GM12878 (cell line): ENCODE results near the gene GAPDHS. TPM values are rescaled to one million over a fixed set of nuclear protein-coding genes. Genes with fewer than 3 reads are reported as not detected.

Experiments
- ATAC-seq: fragments of 200-7000 bp; cut with Tn5 transposase; 3 replicates; pipeline ENCODE4 v1.9.1; 2020; ENCODE audit warnings: mild to moderate bottlenecking, moderate library complexity
- BruUV-seq: library from RNA; stranded (reverse); fragments of 400-500 nt; replicated peaks from 2 replicates; lab custom pipeline; 2021; lab: Mats Ljungman, UMichigan
- CTCF ChIA-PET: fragments of 300-600 bp; sonication (Branson Sonifier 250); formaldehyde crosslinking; extraction: SDS; loops from one replicate; lab custom pipeline; 2021; ENCODE audit warnings: inconsistent platforms; lab: Yijun Ruan, JAX
- POLR2A ChIA-PET: fragments of 350-600 bp; formaldehyde crosslinking; extraction: SDS; loops from one replicate; lab custom pipeline; 2021; ENCODE audit warnings: inconsistent platforms; lab: Charles Lee
- RAD21 ChIA-PET: fragments of 300-600 bp; sonication (Branson Sonifier 250); formaldehyde crosslinking; loops from one replicate; lab custom pipeline; 2023; ENCODE audit warnings: antibody characterized with exemption; ENCODE audit not compliant: unreplicated experiment; lab: Charles Lee
- SMC1A ChIA-PET: fragments of 300-600 bp; sonication (Branson Sonifier 250); formaldehyde crosslinking; loops from one replicate; lab custom pipeline; 2023; ENCODE audit not compliant: unreplicated experiment, uncharacterized antibody; lab: Charles Lee
- DNase-seq: peaks from one replicate; pipeline ENCODE4 v3.0.0-alpha.2; 2011; ENCODE audit warnings: low read depth, low spot score
- FAIRE-seq: peaks from 3 replicates; lab custom pipeline; 2011; peaks lifted over from hg19 to GRCh38; lab: Jason Lieb, UNC
- H2AFZ ChIP-seq: 2 replicates; pipeline ENCODE4 v1.6.0; 2011; ENCODE audit warnings: low read depth, low read length, control low read depth; ENCODE audit not compliant: control insufficient read depth
- H3K27ac ChIP-seq: 2 replicates; pipeline ENCODE4 v1.5.1; 2011; ENCODE audit warnings: control low read depth; ENCODE audit not compliant: control insufficient read depth, insufficient read depth
- H3K27me3 ChIP-seq, 2 experiments: replicated peaks in 1 of 2; 2 replicates each; pipeline versions ENCODE4 v1.6.0 to v1.6.1; 2011; ENCODE audit warnings: low read length in 1 of 2; ENCODE audit not compliant: control insufficient read depth in 2 of 2, insufficient read depth in 2 of 2
- H3K36me3 ChIP-seq, 2 experiments: 2 replicates each; pipeline ENCODE4 v1.5.1; 2011; ENCODE audit warnings: low read length in 1 of 2; ENCODE audit not compliant: control insufficient read depth in 2 of 2, insufficient read depth in 2 of 2
- H3K4me1 ChIP-seq: 2 replicates; pipeline ENCODE4 v1.6.1; 2011; ENCODE audit warnings: mild to moderate bottlenecking, low read length, moderate library complexity, mixed read lengths; ENCODE audit not compliant: control insufficient read depth, insufficient read depth
- H3K4me2 ChIP-seq: 2 replicates; pipeline ENCODE4 v1.6.0; 2011; ENCODE audit warnings: control low read depth; ENCODE audit not compliant: control insufficient read depth, insufficient read depth
- H3K4me3 ChIP-seq: fragments of 200-600 bp; sonication (generic); 2 replicates; pipeline ENCODE4 v1.5.1; 2016
- H3K79me2 ChIP-seq: 2 replicates; pipeline ENCODE4 v1.6.0; 2011; ENCODE audit warnings: low read length; ENCODE audit not compliant: control insufficient read depth, insufficient read depth
- H3K9ac ChIP-seq: 2 replicates; pipeline ENCODE4 v1.8.0; 2011; ENCODE audit warnings: low read length, control low read depth, mixed read lengths; ENCODE audit not compliant: control insufficient read depth, insufficient read depth
- H3K9me3 ChIP-seq: replicated peaks from 3 replicates; pipeline ENCODE4 v1.5.1; 2011; ENCODE audit warnings: mild to moderate bottlenecking, low read length; ENCODE audit not compliant: control insufficient read depth, insufficient read depth
- H4K20me1 ChIP-seq: 2 replicates; pipeline ENCODE4 v1.6.0; 2011; ENCODE audit not compliant: control insufficient read depth, insufficient read depth
- BCL11A ChIP-seq: IDR thresholded peaks from 2 replicates; pipeline ENCODE4 v1.6.1; 2011; ENCODE audit warnings: low read depth, low read length
- CHD4 ChIP-seq: fragments of 200-600 bp; sonication (generic); IDR thresholded peaks from 2 replicates; pipeline ENCODE4 v1.6.1; 2016; ENCODE audit warnings: mild to moderate bottlenecking
- CREB1 ChIP-seq: IDR thresholded peaks from 2 replicates; pipeline ENCODE4 v1.6.1; 2012; ENCODE audit warnings: low read depth, mild to moderate bottlenecking, inconsistent platforms
- GABPA ChIP-seq: IDR thresholded peaks from 2 replicates; pipeline ENCODE4 v1.6.1; 2014; ENCODE audit warnings: antibody characterized with exemption, low read depth, mild to moderate bottlenecking, inconsistent platforms
- NR2C1 ChIP-seq: fragments of 450-650 bp; IDR thresholded peaks from 2 replicates; pipeline ENCODE4 v1.6.1; 2017; ENCODE audit warnings: antibody characterized with exemption, mild to moderate bottlenecking, moderate library complexity
- PML ChIP-seq: IDR thresholded peaks from 2 replicates; pipeline ENCODE4 v1.6.1; 2012; ENCODE audit warnings: low read length, inconsistent platforms
- POLR2A ChIP-seq: IDR thresholded peaks from 2 replicates; pipeline ENCODE4 v1.6.1; 2011; ENCODE audit warnings: low read depth, mild to moderate bottlenecking, low read length
- SIX5 ChIP-seq: IDR thresholded peaks from 2 replicates; pipeline ENCODE4 v1.6.1; 2011; ENCODE audit warnings: mild to moderate bottlenecking, low read depth, low read length, moderate library complexity; ENCODE audit not compliant: severe bottlenecking
- SUPT20H ChIP-seq: IDR thresholded peaks from 2 replicates; pipeline ENCODE4 v1.6.1; 2011; ENCODE audit warnings: low read depth, mild to moderate bottlenecking, low read length, moderate library complexity, borderline replicate concordance; ENCODE audit not compliant: control insufficient read depth
- TCF7 ChIP-seq: IDR thresholded peaks from 2 replicates; pipeline ENCODE4 v1.6.1; 2014; ENCODE audit warnings: antibody characterized with exemption, borderline replicate concordance
- ZNF274 ChIP-seq: IDR thresholded peaks from one replicate; pipeline ENCODE4 v1.8.0; 2011; ENCODE audit not compliant: insufficient read length, insufficient read depth
- ZSCAN29 ChIP-seq: fragments of 450-650 bp; IDR thresholded peaks from 2 replicates; pipeline ENCODE4 v1.6.1; 2017; ENCODE audit warnings: mild to moderate bottlenecking, moderate library complexity
- WGBS: methylation state at CpG from one replicate; pipeline ENCODE4 v1.1.6; 2016; ENCODE audit warnings: low lambda C conversion rate; ENCODE audit not compliant: insufficient replicate concordance, insufficient coverage; ENCODE audit errors: missing lambda C conversion rate; 5-methylcytosine and 5-hydroxymethylcytosine counted together
- in situ Hi-C: fragments of 300-500 bp; cut with MboI; formaldehyde crosslinking; loops from 9 replicates; pipeline ENCODE4 v1.14.3; 2018; ENCODE audit warnings: mixed read lengths
- intact Hi-C: fragments of 100-400 bp; cut with micrococcal nuclease; formaldehyde crosslinking; loops from one replicate; pipeline ENCODE4 v1.14.2; 2022; ENCODE audit not compliant: unreplicated experiment
- polyA plus RNA-seq, 11 experiments: library from polyadenylated mRNA; depleted of rRNA in 4 of 11; unstranded in 6 of 11; stranded (reverse) in 5 of 11; fragments of >200 nt; fragmentation: Nextera tagmentation in 4 of 11; fragmentation: Illumina TruSeq in 1 of 11; extraction: Ambion mirVana in 4 of 11; extraction: Trizol in 1 of 11; gene quantifications; 1 replicate in 1 of 11; 2 replicates in 10 of 11; pipeline versions ENCODE4 v1.2.1 to v1.2.3, GENCODE V29; 2011 to 2016; ENCODE audit warnings: inconsistent platforms in 2 of 11, missing spikeins in 2 of 11, low read depth in 1 of 11
- total RNA-seq, 4 experiments: library from RNA; depleted of rRNA in 3 of 4; stranded (reverse); fragments of >200 nt in 3 of 4; fragmentation: Illumina TruSeq in 1 of 4; extraction: Trizol in 1 of 4; gene quantifications; 2 replicates each; pipeline versions ENCODE4 v1.2.1 to v1.2.3, GENCODE V29; 2013 to 2021
- TF ChIP-seq, protein P1 (sequence below): IDR thresholded peaks from 2 replicates; pipeline ENCODE4 v1.6.1; 2012; ENCODE audit warnings: mild to moderate bottlenecking, low read depth, low read length
- TF ChIP-seq, protein P2 (sequence below): IDR thresholded peaks from 2 replicates; pipeline ENCODE4 v1.6.1; 2011; ENCODE audit warnings: mild to moderate bottlenecking, low read depth, low read length, moderate library complexity; ENCODE audit not compliant: insufficient replicate concordance

Gene GAPDHS
- total and polyA plus RNA-seq, 10 of the 15 experiments (the other 5 are each of a cell fraction or from before 2014, with no cell fraction given): 0.08 TPM; not detected in 9

DNA sequence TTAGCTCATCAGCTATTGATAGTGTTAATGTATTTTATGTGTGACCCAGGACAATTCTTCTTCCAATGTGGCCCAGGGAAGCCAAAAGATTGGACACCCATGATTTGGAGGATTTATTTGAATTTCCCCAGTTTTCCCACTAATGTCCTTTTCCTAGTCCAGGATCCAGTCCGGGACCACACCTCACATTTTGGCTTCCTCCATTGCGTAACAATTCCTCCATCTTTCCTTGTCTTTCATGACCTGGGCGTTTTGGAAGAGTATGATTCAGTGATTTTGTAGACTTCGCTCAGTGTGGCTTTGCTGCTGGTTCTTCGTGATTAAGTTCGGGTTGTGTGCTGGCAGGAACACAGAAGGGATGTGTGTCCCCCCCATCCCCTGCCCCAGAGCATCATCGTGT, 33.5 kb downstream of the GAPDHS start:
- Histone ChIP-seq H3K27me3 (peaks cover 2 to 4% of the 10 kb centered on the region in 2 experiments; a peak in 1 of 4 replicates), H4K20me1 (no peaks in the 10 kb centered on the region), H3K27ac (no peak overlapping the region), H3K36me3 (no peaks in the 10 kb centered on the region), H3K9ac (no peak overlapping the region)
- ATAC-seq (no peak), DNase-seq (no peak), FAIRE-seq (no peak)
- BruUV-seq: no TSS peak
- ChIA-PET SMC1A (no interaction called here), CTCF (interaction anchor here (1.4 kb wide), 1 partner anchor 18 kb away, joined by 3 read pairs; no protein-coding TSS in a partner anchor)
- intact Hi-C loops: no loop called here
- TF ChIP-seq CHD4 (no peak), SIX5 (no peak), SUPT20H (no peak), BCL11A (no peak), GABPA (no peak), NR2C1 (no peak)
- TF ChIP-seq, all 136 proteins: peak for 0
- POLR2A ChIA-PET: no interaction called here
- H2AFZ ChIP-seq: no peak overlapping the region
- in situ Hi-C loops: no loop called here
- no peak overlapping the region for H3K4me3 ChIP-seq
- RAD21 ChIA-PET: interaction anchor here (0.6 kb wide), 1 partner anchor 126 kb away, joined by 4 read pairs; no protein-coding TSS in a partner anchor
- H3K4me1 ChIP-seq: peaks cover 5% of the 10 kb centered on the region; the same call in 1 of the 2 replicates
- H3K9me3 ChIP-seq: no peaks in the 10 kb centered on the region
- no peak overlapping the region for H3K4me2 ChIP-seq
- no peaks in the 10 kb centered on the region for H3K79me2 ChIP-seq
- WGBS: 41% methylated on average over 7 of the region's 7 CpGs

DNA sequence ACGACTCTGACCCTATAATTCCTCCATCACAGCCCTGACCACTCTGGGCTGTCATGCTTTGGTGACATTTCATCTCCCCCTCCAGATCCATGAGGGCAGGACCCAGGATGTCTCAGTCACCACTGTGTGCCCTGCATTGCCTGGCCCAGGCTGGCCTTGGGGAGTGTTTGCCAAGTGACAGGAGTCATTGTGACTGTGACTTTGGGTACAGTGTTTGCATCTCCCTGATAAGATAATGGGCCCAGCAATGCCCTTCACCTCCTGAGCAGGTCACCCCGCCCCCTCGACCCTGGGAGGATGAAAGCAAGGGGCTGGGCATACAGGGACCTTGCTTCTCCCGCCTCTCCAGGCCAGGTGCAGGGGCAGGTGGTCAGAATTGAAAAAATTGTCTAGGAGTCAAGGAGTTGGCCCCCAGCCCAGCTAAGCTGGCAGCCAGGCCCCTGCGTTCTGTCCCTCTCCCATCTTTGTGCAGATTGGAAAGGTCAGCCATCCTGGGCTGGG, 36.1 kb downstream of the GAPDHS start:
- SMC1A ChIA-PET: no interaction called here
- no TSS peak for BruUV-seq
- WGBS: 7% methylated on average over 5 of the region's 5 CpGs
- TF ChIP-seq NR2C1: no peak
- TF ChIP-seq, protein P1, sequence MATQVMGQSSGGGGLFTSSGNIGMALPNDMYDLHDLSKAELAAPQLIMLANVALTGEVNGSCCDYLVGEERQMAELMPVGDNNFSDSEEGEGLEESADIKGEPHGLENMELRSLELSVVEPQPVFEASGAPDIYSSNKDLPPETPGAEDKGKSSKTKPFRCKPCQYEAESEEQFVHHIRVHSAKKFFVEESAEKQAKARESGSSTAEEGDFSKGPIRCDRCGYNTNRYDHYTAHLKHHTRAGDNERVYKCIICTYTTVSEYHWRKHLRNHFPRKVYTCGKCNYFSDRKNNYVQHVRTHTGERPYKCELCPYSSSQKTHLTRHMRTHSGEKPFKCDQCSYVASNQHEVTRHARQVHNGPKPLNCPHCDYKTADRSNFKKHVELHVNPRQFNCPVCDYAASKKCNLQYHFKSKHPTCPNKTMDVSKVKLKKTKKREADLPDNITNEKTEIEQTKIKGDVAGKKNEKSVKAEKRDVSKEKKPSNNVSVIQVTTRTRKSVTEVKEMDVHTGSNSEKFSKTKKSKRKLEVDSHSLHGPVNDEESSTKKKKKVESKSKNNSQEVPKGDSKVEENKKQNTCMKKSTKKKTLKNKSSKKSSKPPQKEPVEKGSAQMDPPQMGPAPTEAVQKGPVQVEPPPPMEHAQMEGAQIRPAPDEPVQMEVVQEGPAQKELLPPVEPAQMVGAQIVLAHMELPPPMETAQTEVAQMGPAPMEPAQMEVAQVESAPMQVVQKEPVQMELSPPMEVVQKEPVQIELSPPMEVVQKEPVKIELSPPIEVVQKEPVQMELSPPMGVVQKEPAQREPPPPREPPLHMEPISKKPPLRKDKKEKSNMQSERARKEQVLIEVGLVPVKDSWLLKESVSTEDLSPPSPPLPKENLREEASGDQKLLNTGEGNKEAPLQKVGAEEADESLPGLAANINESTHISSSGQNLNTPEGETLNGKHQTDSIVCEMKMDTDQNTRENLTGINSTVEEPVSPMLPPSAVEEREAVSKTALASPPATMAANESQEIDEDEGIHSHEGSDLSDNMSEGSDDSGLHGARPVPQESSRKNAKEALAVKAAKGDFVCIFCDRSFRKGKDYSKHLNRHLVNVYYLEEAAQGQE: no peak
- TF ChIP-seq PML: no peak
- TF ChIP-seq, protein P2, sequence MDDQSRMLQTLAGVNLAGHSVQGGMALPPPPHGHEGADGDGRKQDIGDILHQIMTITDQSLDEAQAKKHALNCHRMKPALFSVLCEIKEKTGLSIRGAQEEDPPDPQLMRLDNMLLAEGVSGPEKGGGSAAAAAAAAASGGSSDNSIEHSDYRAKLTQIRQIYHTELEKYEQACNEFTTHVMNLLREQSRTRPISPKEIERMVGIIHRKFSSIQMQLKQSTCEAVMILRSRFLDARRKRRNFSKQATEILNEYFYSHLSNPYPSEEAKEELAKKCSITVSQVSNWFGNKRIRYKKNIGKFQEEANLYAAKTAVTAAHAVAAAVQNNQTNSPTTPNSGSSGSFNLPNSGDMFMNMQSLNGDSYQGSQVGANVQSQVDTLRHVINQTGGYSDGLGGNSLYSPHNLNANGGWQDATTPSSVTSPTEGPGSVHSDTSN: no peak
- no peak for TF ChIP-seq ZNF274
- TF ChIP-seq CREB1: no peak
- TF ChIP-seq TCF7: no peak
- TF ChIP-seq POLR2A: no peak
- no peak for TF ChIP-seq ZSCAN29

More for the DNA sequence above, 36.1 kb downstream of the GAPDHS start:
- FAIRE-seq (no peak), DNase-seq (no peak), ATAC-seq (no peak)
- ChIA-PET POLR2A (no interaction called here), RAD21 (no interaction called here), CTCF (interaction anchor here (1.1 kb wide), 1 partner anchor 23 kb away, joined by 4 read pairs; no protein-coding TSS in a partner anchor)
- H2AFZ ChIP-seq: no peak overlapping the region
- no peak overlapping the region for H3K4me2 ChIP-seq
- H3K9ac ChIP-seq: no peak overlapping the region
- no peaks in the 10 kb centered on the region; the same call in 2 of the 3 replicates for H3K9me3 ChIP-seq
- H3K4me1 ChIP-seq: no peaks in the 10 kb centered on the region
- H3K36me3 ChIP-seq: no peaks in the 10 kb centered on the region
- no peaks in the 10 kb centered on the region for H3K79me2 ChIP-seq
- no peak overlapping the region for H3K4me3 ChIP-seq
- intact Hi-C loops: no loop called here
- H4K20me1 ChIP-seq: no peaks in the 10 kb centered on the region
- no peak overlapping the region for H3K27ac ChIP-seq
- in situ Hi-C loops: no loop called here
- H3K27me3 ChIP-seq: peaks cover 2 to 4% of the 10 kb centered on the region in 2 experiments; a peak in 1 of 4 replicates
